NCI-H1417 treated with DMSO at 0.1 percent for 48 hours (cell line): ENCODE results near the gene MLLT6.
"Not testable (repeated sequence)": the region's sequence is repeated elsewhere in the genome, so short reads cannot be mapped to it uniquely, and the experiment has no call there.

Source experiments
- DNase-seq: peaks from one replicate; lab custom pipeline; 2025; lab: John Stamatoyannopoulos, UW

Gene MLLT6

GRCh38 chr17:38726145-38726544, 21.1 kb downstream of the MLLT6 start:
- not testable (repeated sequence) for DNase-seq

- no peak for DNase-seq
Measured at GRCh38 chr17:38727736-38728135, 22.7 kb downstream of the MLLT6 start.

- DNase-seq = no peak
Measured at GRCh38 chr17:38728290-38728831, 23.3 kb downstream of the MLLT6 start.

GRCh38 chr17:38729368-38729885, 24.4 kb downstream of the MLLT6 start:
- DNase-seq = no peak

GRCh38 chr17:38729886-38730525, 24.9 kb downstream of the MLLT6 start, which contains the start of gene CISD3:
Gene CISD3, plus strand, starts transcription at chr17:38730341. Its CDS starts 18 bp downstream, at chr17:38730359.
- no peak for DNase-seq

GRCh38 chr17:38730526-38731379, 25.7 kb downstream of the MLLT6 start:
- DNase-seq = no peak

GRCh38 chr17:38731526-38732294, 26.6 kb downstream of the MLLT6 start:
- DNase-seq = no peak

GRCh38 chr17:38732376-38733281, 27.6 kb downstream of the MLLT6 start:
- no peak for DNase-seq

GRCh38 chr17:38733282-38733981, 28.4 kb downstream of the MLLT6 start:
- no peak for DNase-seq

GRCh38 chr17:38733982-38734973, 29.2 kb downstream of the MLLT6 start:
- no peak for DNase-seq

- no peak for DNase-seq
Measured at GRCh38 chr17:38735161-38735997, 30.3 kb downstream of the MLLT6 start.

GRCh38 chr17:38738007-38738662, 33.1 kb downstream of the MLLT6 start:
- DNase-seq = no peak

GRCh38 chr17:38738686-38739085, 33.6 kb downstream of the MLLT6 start:
- no peak for DNase-seq

GRCh38 chr17:38739305-38739704, 34.2 kb downstream of the MLLT6 start:
- no peak for DNase-seq

GRCh38 chr17:38740044-38740443, 35.0 kb downstream of the MLLT6 start:
- no peak for DNase-seq

- no peak for DNase-seq
Measured at GRCh38 chr17:38740806-38741205, 35.7 kb downstream of the MLLT6 start.

- no peak for DNase-seq
Measured at GRCh38 chr17:38741461-38741860, 36.4 kb downstream of the MLLT6 start.
